Caco-2 (cell line): Measurements from ENCODE around the gene GNAO1. TPM values are rescaled to one million over a fixed set of nuclear protein-coding genes. Genes with fewer than 3 reads are reported as not detected.

Experiments
- BruUV-seq: library from RNA; stranded (reverse); fragments of 400-500 nt; replicated peaks from 2 replicates; lab custom pipeline; 2021; lab: Mats Ljungman, UMichigan
- CTCF ChIA-PET: fragments of 300-600 bp; sonication (Branson Sonifier 250); formaldehyde crosslinking; loops from one replicate; lab custom pipeline; 2022; ENCODE audit warnings: antibody characterized with exemption; lab: Charles Lee
- POLR2A ChIA-PET: fragments of 300-600 bp; sonication (Branson Sonifier 250); formaldehyde crosslinking; loops from one replicate; lab custom pipeline; 2022; ENCODE audit warnings: antibody characterized with exemption; lab: Charles Lee
- DNase-seq, 2 experiments: peaks; one replicate each; pipeline versions ENCODE4 v3.0.0 to v3.0.0-alpha.2; 2020 to 2022
- H3K27me3 ChIP-seq: replicated peaks from 2 replicates; pipeline ENCODE4 v1.6.0; 2011; ENCODE audit warnings: low read length; ENCODE audit not compliant: control insufficient read depth, insufficient read depth
- H3K36me3 ChIP-seq: 2 replicates; pipeline ENCODE4 v1.5.1; 2011; ENCODE audit warnings: low read length; ENCODE audit not compliant: control insufficient read depth, insufficient read depth
- H3K4me1 ChIP-seq: fragments of 250-450 bp; sonication (Bioruptor Pico); 2 replicates; pipeline ENCODE4 v1.5.1; 2020; ENCODE audit warnings: mild to moderate bottlenecking
- H3K4me3 ChIP-seq: 2 replicates; pipeline ENCODE4 v1.5.1; 2011; ENCODE audit warnings: low read depth, mild to moderate bottlenecking, control low read depth, low read length
- H3K9me3 ChIP-seq: fragments of 250-450 bp; sonication (Bioruptor Pico); 2 replicates; pipeline ENCODE4 v1.5.1; 2020; ENCODE audit warnings: mild to moderate bottlenecking, moderate library complexity
- H3K27ac Mint-ChIP-seq: one replicate; pipeline ENCODE4 v1.8.0; 2022; ENCODE audit warnings: mixed read lengths; ENCODE audit not compliant: unreplicated experiment
- H3K27me3 Mint-ChIP-seq: one replicate; pipeline ENCODE4 v1.8.0; 2022; ENCODE audit warnings: mixed read lengths; ENCODE audit not compliant: insufficient read depth, unreplicated experiment
- H3K36me3 Mint-ChIP-seq: one replicate; pipeline ENCODE4 v1.8.0; 2022; ENCODE audit warnings: mild to moderate bottlenecking, mixed read lengths; ENCODE audit not compliant: insufficient read depth, unreplicated experiment
- H3K4me1 Mint-ChIP-seq: one replicate; pipeline ENCODE4 v1.8.0; 2022; ENCODE audit warnings: low read depth, mixed read lengths; ENCODE audit not compliant: unreplicated experiment
- H3K4me3 Mint-ChIP-seq: one replicate; pipeline ENCODE4 v1.8.0; 2022; ENCODE audit warnings: mild to moderate bottlenecking, moderate library complexity, mixed read lengths; ENCODE audit not compliant: unreplicated experiment
- H3K9me3 Mint-ChIP-seq: one replicate; pipeline ENCODE4 v1.8.0; 2022; ENCODE audit warnings: mixed read lengths; ENCODE audit not compliant: unreplicated experiment
- intact Hi-C: fragments of 100-400 bp; cut with micrococcal nuclease; formaldehyde crosslinking; loops from one replicate; pipeline ENCODE4 v1.10.0; 2022; ENCODE audit not compliant: unreplicated experiment
- total RNA-seq: library from RNA; stranded (reverse); gene quantifications from 2 replicates; pipeline ENCODE4 v1.2.3, GENCODE V29; 2022
- TF ChIP-seq, protein P1 (sequence below), 2 experiments: fragments of 200-600 bp in 1 of 2; IDR thresholded peaks; 1 replicate in 1 of 2; 2 replicates in 1 of 2; pipeline versions ENCODE4 v1.5.1 to v1.8.0; 2011 to 2022; ENCODE audit warnings: antibody characterized with exemption in 1 of 2, control low read depth in 1 of 2, inconsistent platforms in 1 of 2, low read depth in 1 of 2, low read length in 1 of 2, mild to moderate bottlenecking in 1 of 2, moderate library complexity in 1 of 2; ENCODE audit not compliant: insufficient read depth in 1 of 2, severe bottlenecking in 1 of 2, unreplicated experiment in 1 of 2

Gene GNAO1
- total RNA-seq, 1 experiment from 2014 or later: 3.2 TPM

GRCh38 chr16:56321571-56321970, 130.3 kb downstream of the GNAO1 start:
- Mint-ChIP-seq H3K4me3 (no peak overlapping the region), H3K9me3 (no peaks in the 10 kb centered on the region), H3K27me3 (peaks cover 4% of the 10 kb centered on the region), H3K36me3 (no peaks in the 10 kb centered on the region), H3K4me1 (no peaks in the 10 kb centered on the region), H3K27ac (no peak overlapping the region)
- Histone ChIP-seq H3K27me3 (no peaks in the 10 kb centered on the region), H3K4me3 (no peak overlapping the region), H3K9me3 (no peaks in the 10 kb centered on the region), H3K4me1 (no peaks in the 10 kb centered on the region), H3K36me3 (no peaks in the 10 kb centered on the region)
- no peak for DNase-seq
- ChIA-PET POLR2A (no interaction called here), CTCF (interaction anchor here (0.6 kb wide), 1 partner anchor 34 kb away, joined by 3 read pairs; no protein-coding TSS in a partner anchor)
- TF ChIP-seq, protein P1, sequence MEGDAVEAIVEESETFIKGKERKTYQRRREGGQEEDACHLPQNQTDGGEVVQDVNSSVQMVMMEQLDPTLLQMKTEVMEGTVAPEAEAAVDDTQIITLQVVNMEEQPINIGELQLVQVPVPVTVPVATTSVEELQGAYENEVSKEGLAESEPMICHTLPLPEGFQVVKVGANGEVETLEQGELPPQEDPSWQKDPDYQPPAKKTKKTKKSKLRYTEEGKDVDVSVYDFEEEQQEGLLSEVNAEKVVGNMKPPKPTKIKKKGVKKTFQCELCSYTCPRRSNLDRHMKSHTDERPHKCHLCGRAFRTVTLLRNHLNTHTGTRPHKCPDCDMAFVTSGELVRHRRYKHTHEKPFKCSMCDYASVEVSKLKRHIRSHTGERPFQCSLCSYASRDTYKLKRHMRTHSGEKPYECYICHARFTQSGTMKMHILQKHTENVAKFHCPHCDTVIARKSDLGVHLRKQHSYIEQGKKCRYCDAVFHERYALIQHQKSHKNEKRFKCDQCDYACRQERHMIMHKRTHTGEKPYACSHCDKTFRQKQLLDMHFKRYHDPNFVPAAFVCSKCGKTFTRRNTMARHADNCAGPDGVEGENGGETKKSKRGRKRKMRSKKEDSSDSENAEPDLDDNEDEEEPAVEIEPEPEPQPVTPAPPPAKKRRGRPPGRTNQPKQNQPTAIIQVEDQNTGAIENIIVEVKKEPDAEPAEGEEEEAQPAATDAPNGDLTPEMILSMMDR (IDR thresholded peaks at IDR 0.05; ENCODE audit: insufficient read depth in 1 of 2, low read depth in 1 of 2, low read length in 1 of 2, severe bottlenecking in 1 of 2, unreplicated experiment in 1 of 2): no peak
- BruUV-seq: no TSS peak
- intact Hi-C loops: no loop called here

- no peak overlapping the region for H3K4me3 ChIP-seq
- Mint-ChIP-seq H3K4me3 (no peak overlapping the region), H3K36me3 (no peaks in the 10 kb centered on the region), H3K9me3 (no peaks in the 10 kb centered on the region), H3K4me1 (no peaks in the 10 kb centered on the region), H3K27me3 (no peaks in the 10 kb centered on the region), H3K27ac (no peak overlapping the region)
- DNase-seq: no peak
- TF ChIP-seq, protein P1 (IDR thresholded peaks at IDR 0.05; ENCODE audit: insufficient read depth in 1 of 2, low read depth in 1 of 2, low read length in 1 of 2, severe bottlenecking in 1 of 2, unreplicated experiment in 1 of 2): no peak
- intact Hi-C loops: no loop called here
- H3K36me3 ChIP-seq: no peaks in the 10 kb centered on the region
- no TSS peak for BruUV-seq
- no peaks in the 10 kb centered on the region for H3K27me3 ChIP-seq
- ChIA-PET CTCF (no interaction called here), POLR2A (no interaction called here)
- no peaks in the 10 kb centered on the region for H3K9me3 ChIP-seq
- H3K4me1 ChIP-seq: no peaks in the 10 kb centered on the region
These were observed 133.1 kb downstream of the GNAO1 start for GRCh38 chr16:56324406-56324805.

GRCh38 chr16:56325956-56326355, 134.7 kb downstream of the GNAO1 start:
- no TSS peak for BruUV-seq
- Mint-ChIP-seq H3K9me3 (no peaks in the 10 kb centered on the region), H3K27ac (no peak overlapping the region), H3K36me3 (no peaks in the 10 kb centered on the region), H3K4me3 (no peak overlapping the region), H3K4me1 (no peaks in the 10 kb centered on the region), H3K27me3 (no peaks in the 10 kb centered on the region)
- no peaks in the 10 kb centered on the region for H3K36me3 ChIP-seq
- H3K9me3 ChIP-seq: no peaks in the 10 kb centered on the region
- TF ChIP-seq, protein P1 (IDR thresholded peaks at IDR 0.05; ENCODE audit: insufficient read depth in 1 of 2, low read depth in 1 of 2, low read length in 1 of 2, severe bottlenecking in 1 of 2, unreplicated experiment in 1 of 2): no peak
- intact Hi-C loops: no loop called here
- POLR2A ChIA-PET: no interaction called here
- H3K4me1 ChIP-seq: no peaks in the 10 kb centered on the region
- no peaks in the 10 kb centered on the region for H3K27me3 ChIP-seq
- no peak for DNase-seq
- CTCF ChIA-PET: interaction anchor here (0.6 to 0.9 kb wide), 4 partner anchors 8 to 344 kb away, joined by 3 to 9 read pairs (median 4); no protein-coding TSS in a partner anchor
- H3K4me3 ChIP-seq: no peak overlapping the region
